NCI-H2029 treated with DMSO at 0.1 percent for 48 hours (cell line): Measurements from ENCODE around the gene WIZ.
"Not testable (repeated sequence)": the region's sequence is repeated elsewhere in the genome, so short reads cannot be mapped to it uniquely, and the experiment has no call there.

Source experiments
- DNase-seq: peaks from one replicate; lab custom pipeline; 2025; lab: John Stamatoyannopoulos, UW

The WIZ gene

GRCh38 chr19:15449620-15450527, at the start of gene WIZ:
TSS of gene WIZ (minus strand) at chr19:15449956. CDS start at chr19:15448307, 1,649 bp downstream.
- DNase-seq = no peak

- no peak for DNase-seq
These were observed 49.2 kb upstream of the WIZ start for GRCh38 chr19:15498910-15499309.

DNA sequence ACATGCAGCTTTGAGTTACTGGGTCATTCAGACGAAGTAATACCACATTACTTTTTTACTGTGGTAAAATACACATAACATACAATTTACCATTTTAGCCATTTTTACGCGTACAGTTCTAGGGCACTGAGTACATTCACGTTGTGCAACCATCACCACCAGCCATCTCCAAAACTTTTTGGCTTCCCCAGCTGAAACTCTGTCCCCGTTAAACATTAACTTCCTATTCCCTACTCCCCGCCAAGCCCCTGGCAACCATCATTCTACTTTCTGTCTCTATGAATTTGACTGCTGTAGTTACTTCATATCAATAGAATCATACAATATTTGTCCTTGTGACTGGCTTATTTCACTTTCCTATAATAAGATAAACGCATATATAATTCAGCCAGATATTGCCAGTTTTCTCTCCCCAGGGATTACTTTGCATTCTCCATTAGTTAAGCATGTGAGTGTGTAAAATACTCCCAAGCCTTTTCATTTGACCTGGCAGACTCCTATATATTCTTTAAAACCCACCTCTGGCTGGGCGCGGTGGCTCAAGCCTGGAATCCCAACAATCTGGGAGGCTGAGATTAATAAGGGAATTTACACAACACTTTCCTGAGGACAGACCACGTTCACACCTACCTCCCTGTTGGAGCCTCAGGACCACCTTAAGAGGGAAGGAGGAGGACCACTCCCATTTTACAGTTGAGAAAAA, 48.6 kb upstream of the WIZ start:
- no peak for DNase-seq

DNA sequence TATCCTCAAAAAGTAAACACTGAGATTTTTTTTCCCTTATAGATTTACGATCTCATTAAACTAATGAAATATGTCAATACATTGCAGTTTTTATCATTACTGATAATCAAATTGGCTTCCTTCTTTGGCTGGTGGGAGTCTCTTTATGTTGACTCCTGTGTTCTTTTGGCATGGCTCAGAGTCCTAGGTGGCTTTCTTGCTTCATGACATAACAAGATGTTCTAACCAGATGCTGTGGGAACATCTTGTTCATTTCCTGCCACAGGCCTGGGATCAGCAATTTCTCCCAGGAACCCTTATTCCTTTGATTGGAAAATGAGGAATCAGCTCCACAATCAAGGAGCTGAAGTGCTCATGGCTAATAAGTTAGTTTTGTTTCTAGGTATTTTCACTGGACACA, 45.4 kb upstream of the WIZ start:
- no peak for DNase-seq

- DNase-seq = no peak
These were observed 38.9 kb upstream of the WIZ start for GRCh38 chr19:15488489-15489226.

GRCh38 chr19:15487038-15487437, 37.3 kb upstream of the WIZ start:
- no peak for DNase-seq

GRCh38 chr19:15485768-15486167, 36.0 kb upstream of the WIZ start:
- DNase-seq = not testable (repeated sequence)

GRCh38 chr19:15480996-15481395, 31.2 kb upstream of the WIZ start:
- not testable (repeated sequence) for DNase-seq

DNA sequence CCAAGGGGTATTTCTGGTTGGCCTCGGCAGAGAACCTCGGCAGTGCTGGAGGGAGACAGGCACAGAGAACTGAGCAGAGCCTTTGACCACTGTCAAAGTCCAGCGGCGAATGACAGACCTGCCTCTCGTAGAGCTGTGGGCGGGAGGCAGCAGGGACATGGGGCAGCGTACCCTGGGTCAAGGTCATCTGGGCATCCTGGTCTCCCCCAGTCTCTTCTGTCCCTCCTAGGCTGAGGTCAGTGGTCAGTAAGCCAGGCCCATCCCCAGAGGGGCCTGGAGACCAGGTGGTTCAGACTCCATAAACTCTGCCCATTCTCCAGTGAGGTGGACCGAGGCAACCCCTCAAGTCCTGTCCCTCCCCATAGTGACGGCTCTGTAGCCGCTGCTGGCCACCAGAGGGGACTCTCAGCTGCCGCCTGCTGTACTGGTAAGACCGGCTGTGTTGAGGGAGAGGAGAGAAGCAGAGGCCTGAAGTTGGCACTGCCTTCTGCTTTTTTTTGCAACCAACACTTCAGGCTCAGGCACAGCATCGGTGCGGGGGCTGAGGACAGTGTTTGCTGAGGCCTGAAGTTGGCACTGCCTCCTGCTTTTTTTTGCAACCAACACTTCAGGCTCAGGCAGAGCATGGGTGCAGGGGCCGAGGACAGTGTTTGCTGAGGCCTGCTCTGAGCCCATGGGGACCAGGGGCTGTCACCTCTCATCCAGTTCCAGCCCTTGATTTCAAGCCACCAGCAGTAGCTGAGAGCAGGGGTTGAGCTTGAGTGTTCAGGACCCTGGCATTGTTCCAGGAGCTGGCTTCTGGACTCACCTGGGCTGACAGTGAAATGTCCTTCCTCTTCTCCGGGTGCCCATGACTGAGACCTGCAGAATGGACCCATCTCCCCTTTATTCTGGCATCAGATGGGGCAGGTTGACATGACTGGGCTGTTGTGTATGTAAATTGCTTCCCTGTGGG, 29.9 kb upstream of the WIZ start, which contains the start of gene PGLYRP2:
Gene PGLYRP2, minus strand, starts transcription at position 111 of the 955 bp plus-strand sequence. CDS start 130 bp downstream, outside the sequence.
- DNase-seq = no peak

DNA sequence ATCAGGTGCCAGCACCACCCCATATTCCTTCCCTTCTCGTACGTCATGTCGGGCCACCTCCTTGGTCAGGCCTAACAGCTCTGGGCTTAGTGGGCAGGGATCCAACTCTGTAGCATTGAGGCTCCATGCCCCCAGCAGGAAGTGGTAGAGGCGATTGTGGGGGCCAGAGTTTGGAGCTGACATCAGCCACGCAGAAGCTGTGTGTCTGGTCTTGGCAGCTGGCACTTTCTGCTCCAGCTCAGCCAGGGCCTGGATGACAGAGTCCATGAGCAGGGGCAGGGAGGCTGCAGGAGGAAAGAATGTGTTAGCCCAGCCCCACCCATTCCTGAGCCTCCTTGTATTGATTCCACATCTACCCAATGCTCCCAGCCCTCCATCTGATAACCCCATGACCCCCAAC, 26.6 kb upstream of the WIZ start:
- DNase-seq = no peak

GRCh38 chr19:15475611-15476010, 25.9 kb upstream of the WIZ start:
- no peak for DNase-seq

- no peak for DNase-seq
These were observed 25.4 kb upstream of the WIZ start for GRCh38 chr19:15475169-15475568.

- not testable (repeated sequence) for DNase-seq
These were observed 24.1 kb upstream of the WIZ start for GRCh38 chr19:15473821-15474220.

DNA sequence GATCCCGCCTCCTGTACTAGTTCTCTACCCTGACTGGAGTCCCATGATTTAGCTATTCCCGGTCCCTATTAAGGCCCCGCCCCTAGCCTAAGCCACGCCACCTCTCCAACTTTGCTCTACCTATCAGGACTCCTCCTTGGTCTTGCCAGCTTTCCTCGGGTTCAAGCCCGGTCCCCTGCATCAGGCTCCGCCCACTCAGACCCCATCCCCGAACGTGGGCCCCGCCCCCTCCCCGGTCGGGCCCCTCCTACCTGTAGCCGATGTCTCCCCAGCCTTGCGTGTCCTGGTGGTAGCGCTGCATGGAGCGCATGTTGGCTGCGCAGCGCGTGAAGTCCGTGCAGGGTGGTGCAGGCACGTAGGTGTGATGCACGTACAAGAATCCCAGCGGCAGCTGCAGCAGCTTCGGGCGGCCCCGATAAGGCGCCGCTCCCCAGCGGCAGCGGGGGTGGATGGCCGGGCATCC, 21.9 kb upstream of the WIZ start:
- DNase-seq = no peak

GRCh38 chr19:15469513-15470297, 19.9 kb upstream of the WIZ start:
- DNase-seq = no peak

DNA sequence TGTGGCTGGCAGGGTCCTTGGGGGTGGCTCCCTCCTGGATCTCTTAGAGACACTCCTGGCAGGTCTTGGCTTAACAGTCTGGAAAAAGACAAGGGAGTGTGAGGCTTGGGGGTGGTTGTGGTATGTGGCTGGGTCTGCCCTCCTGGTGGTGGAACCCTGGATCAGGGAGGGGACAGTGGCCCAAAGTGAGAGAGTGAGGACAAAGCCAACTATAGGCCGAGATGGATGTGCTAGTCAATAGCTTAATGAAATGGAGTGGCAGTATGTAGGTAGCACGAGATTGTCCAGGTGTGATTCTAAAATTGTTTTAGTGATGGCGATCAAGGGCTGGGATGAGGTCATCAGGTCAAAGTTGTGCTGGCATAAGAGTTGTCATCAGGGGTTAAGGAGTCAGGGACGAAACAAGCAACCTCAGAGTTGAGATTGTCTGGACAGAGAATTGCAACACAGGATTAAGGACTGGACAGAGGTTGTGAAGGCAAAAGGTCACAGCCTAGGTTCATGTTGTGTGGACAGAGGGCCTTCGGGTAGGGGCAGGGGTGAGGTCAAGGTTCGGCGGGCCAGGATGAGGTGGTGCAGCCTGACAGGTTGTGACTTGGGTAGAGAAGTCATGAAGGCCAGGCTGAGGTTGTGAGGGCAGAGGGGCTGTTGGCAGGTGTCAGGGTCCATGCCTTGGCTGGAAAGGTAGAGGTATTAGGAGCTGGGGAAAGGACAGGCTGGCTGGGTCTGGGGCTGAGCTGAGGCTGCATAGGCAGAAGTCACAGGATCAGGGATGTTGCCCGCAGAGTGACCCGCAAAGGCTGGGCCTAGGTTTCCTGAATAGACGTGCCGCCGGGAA, 19.1 kb upstream of the WIZ start:
- DNase-seq = no peak

DNA sequence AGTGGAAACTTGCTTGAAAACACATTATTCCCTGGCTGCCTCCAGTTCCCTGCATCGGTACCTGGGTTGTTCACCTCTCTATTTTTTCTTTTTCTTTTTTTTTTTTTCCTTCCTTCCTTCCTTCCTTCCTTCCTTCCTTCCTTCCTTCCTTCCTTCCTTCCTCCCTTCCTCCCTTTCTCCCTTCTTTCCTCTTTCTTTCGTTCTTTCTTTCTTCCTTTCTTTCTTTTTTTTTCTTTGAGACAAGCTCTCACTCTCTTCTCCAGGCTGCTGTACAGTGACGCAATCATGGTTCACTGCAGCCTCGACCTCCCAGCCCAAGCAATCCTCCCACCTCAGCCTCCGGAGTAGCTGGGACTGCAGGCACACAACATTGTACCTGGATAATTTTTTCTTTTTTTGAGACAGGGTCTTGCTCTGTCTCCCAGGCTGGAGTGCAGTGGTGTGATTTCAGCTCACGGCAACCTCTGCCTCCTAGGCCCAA, 18.0 kb upstream of the WIZ start:
- no peak for DNase-seq

DNA sequence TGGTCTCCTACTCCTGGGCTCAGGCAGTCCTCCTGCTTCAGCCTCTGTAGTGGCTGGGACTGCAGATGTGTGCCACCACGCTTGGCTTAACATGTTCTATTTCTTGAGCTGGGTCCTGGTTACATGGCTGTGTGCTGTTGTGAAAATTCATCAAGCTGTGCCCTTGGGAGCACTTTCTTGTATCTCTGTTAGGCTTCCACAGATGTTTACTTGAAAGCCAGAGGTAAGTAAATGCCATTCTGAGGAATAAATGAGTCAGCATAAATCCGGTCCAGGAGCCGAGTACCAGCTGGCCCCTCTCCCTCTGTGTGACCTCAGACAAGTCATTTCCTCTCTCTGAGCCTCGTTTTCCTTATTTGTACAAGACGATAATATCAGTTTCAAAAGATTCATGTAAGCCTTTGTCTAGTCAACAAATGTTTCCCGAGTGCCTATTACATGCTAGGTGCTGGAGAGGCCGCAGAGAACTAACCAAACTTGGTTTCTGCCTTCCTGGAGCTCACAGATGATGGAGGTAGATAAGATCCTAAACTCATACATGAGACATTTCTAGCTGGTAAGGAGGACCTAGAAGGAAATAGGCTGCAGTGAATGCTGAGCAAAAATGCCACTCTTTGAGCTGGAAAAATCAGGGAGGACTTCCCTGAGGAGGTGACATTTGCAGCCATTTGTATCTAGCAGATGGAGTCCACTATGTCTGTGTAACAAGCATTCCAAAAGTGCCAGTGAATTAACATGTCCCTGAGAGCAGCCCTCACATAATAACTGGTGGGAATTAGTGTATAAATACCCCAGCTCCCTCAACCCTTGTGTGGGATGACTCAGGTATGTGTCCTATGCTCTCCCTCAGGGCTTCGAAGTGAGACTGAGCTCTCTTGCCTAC, 17.3 kb upstream of the WIZ start:
- no peak for DNase-seq
